ENCODE results near the gene RPL37A. TPM values are rescaled to one million over a fixed set of nuclear protein-coding genes. Genes with fewer than 3 reads are reported as not detected.

The RPL37A gene
- total and polyA plus RNA-seq, 4 donors, result 1,589 to 4,925 (median 1,954) TPM

DNA sequence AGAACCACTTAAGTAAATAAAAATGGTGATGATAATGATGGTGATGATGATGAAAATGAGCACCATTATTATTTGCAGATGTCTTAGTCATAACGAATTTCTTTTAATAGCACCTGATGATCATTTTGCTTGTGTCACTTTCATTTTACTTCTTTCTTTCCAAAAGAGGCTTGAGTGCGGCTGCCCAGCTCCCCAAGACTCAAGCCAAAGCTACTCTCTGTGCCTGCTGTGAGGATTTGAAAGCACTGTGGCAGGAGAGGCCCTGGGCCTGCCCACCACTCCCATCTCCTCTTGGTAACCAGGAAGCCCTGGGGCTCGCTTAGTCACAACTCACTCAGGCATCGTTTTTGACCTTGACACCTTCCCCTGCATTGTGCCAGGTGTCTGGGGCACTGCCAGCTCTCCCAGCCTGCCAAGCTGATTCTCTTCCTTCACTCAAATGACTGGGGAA lies 41.2 kb downstream of the RPL37A start:
- Histone ChIP-seq H3K27ac (ENCODE audit: low read depth, low read length) (no peak overlapping the region), H3K9me3 (ENCODE audit: control insufficient read depth, insufficient read depth, low read length) (no peaks in the 10 kb centered on the region), H3K4me1 (ENCODE audit: control insufficient read depth, insufficient read depth, low read length) (peaks cover 22% of the 10 kb centered on the region), H3K36me3 (ENCODE audit: control insufficient read depth, insufficient read depth, low read length) (no peaks in the 10 kb centered on the region), H3K4me3 (ENCODE audit: low read depth, low read length) (no peak overlapping the region), H3K27me3 (ENCODE audit: control insufficient read depth, insufficient read depth, low read length) (no peaks in the 10 kb centered on the region)
- DNase-seq (ENCODE audit: low read depth in 4 of 6, low spot score in 6 of 6), result no peak
- WGBS (ENCODE audit: insufficient coverage), result 26% methylated on average over 3 of the region's 4 CpGs

DNA sequence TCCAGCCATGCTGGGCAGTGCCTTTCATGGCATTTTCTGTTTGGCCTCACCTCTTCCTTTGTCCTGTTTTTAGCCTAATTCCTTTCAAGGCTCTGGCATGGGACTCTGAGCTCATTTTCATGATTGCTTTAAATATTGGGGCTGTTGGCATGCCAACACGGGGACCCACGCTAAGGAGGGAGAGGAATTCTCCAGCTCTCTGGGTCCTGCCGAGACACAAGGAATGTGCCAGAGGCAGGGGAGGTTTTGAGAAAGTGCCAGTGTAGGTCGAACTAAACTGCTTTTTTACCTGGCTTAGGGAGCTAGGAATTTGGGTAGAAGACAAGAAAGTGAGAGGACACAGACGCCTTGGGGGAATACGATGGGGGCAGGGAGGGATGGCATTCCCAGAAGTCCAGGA lies 42.3 kb downstream of the RPL37A start:
- Histone ChIP-seq H3K36me3 (ENCODE audit: control insufficient read depth, insufficient read depth, low read length) (no peaks in the 10 kb centered on the region), H3K4me3 (ENCODE audit: low read depth, low read length) (no peak overlapping the region), H3K27me3 (ENCODE audit: control insufficient read depth, insufficient read depth, low read length) (no peaks in the 10 kb centered on the region), H3K4me1 (ENCODE audit: control insufficient read depth, insufficient read depth, low read length) (peaks cover 16% of the 10 kb centered on the region), H3K9me3 (ENCODE audit: control insufficient read depth, insufficient read depth, low read length) (no peaks in the 10 kb centered on the region), H3K27ac (ENCODE audit: low read depth, low read length) (no peak overlapping the region)
- no peak for DNase-seq (ENCODE audit: low read depth in 4 of 6, low spot score in 6 of 6)
- 38% methylated on average over 6 of the region's 6 CpGs for WGBS (ENCODE audit: insufficient coverage)

DNA sequence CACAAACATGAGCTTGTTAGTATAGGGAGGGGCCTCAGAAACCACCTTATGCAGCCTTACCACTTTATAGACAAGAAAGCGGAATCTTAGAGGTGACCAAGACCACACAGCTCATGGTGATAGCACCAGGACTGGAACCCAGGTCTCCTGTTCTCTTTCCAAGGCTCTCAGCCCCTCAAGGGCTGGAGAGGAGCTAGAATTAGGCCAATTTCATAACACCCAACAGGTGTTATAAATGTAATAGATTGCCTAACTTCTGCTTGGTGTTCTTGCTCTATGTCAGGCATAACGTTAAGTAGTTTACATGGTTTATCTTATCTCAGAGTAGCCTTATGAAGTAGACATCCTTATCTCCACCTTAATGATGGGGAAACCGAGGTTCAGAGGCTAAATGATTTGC lies 42.9 kb downstream of the RPL37A start:
- Histone ChIP-seq H3K36me3 (ENCODE audit: control insufficient read depth, insufficient read depth, low read length) (no peaks in the 10 kb centered on the region), H3K9me3 (ENCODE audit: control insufficient read depth, insufficient read depth, low read length) (no peaks in the 10 kb centered on the region), H3K27ac (ENCODE audit: low read depth, low read length) (no peak overlapping the region), H3K4me3 (ENCODE audit: low read depth, low read length) (no peak overlapping the region), H3K27me3 (ENCODE audit: control insufficient read depth, insufficient read depth, low read length) (no peaks in the 10 kb centered on the region), H3K4me1 (ENCODE audit: control insufficient read depth, insufficient read depth, low read length) (peaks cover 16% of the 10 kb centered on the region)
- DNase-seq (ENCODE audit: low read depth in 4 of 6, low spot score in 6 of 6), result no peak
- WGBS (ENCODE audit: insufficient coverage), result 100% methylated on average over 2 of the region's 3 CpGs

DNA sequence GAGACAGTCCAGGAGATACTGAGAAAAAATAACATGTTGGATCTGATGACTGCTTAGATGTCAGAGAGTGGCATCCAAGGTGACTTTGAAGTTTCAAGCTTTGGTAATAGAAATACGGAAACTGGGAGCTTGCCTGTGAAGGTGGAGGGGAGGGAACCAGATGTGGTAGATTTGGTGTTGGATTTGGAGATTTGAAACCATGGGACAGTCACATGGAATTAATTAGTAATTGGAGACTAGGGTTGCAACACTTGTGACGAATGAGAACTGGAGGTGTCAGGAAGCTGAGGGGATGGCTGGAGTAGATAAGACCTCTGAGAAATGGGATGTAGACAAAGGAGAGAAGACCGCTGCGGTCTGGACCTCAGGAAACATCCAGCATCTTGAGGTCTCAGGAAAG lies 46.7 kb downstream of the RPL37A start:
- no peaks in the 10 kb centered on the region for H3K27me3 ChIP-seq (ENCODE audit: control insufficient read depth, insufficient read depth, low read length)
- H3K4me3 ChIP-seq (ENCODE audit: low read depth, low read length), result no peak overlapping the region
- H3K9me3 ChIP-seq (ENCODE audit: control insufficient read depth, insufficient read depth, low read length), result no peaks in the 10 kb centered on the region
- no peak overlapping the region for H3K27ac ChIP-seq (ENCODE audit: low read depth, low read length)
- no peaks in the 10 kb centered on the region for H3K36me3 ChIP-seq (ENCODE audit: control insufficient read depth, insufficient read depth, low read length)
- peaks cover 8% of the 10 kb centered on the region for H3K4me1 ChIP-seq (ENCODE audit: control insufficient read depth, insufficient read depth, low read length)
- WGBS (ENCODE audit: insufficient coverage), result 99% methylated on average over 4 of the region's 4 CpGs
- no peak for DNase-seq (ENCODE audit: low read depth in 4 of 6, low spot score in 6 of 6)

DNA sequence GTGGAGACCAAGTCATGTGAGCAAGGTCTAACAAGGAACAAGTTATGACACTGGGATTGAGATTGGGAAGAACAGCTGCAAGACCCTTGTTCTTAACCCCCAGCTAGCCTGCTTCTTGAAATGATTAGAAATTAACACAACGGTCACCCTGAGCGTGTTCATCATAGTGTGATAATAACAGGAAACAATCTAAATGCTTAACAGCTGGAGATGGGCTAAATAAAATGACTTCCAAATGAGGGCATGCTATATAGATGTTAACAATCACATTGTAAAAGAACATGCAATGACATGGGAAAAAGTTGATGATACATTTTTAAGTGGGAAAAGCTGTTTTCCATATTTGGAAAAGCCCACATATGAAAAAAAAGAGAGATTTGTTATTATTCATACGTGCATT lies 47.6 kb downstream of the RPL37A start:
- H3K4me1 ChIP-seq (ENCODE audit: control insufficient read depth, insufficient read depth, low read length), result no peaks in the 10 kb centered on the region
- no peaks in the 10 kb centered on the region for H3K27me3 ChIP-seq (ENCODE audit: control insufficient read depth, insufficient read depth, low read length)
- H3K4me3 ChIP-seq (ENCODE audit: low read depth, low read length), result no peak overlapping the region
- no peaks in the 10 kb centered on the region for H3K9me3 ChIP-seq (ENCODE audit: control insufficient read depth, insufficient read depth, low read length)
- no peaks in the 10 kb centered on the region for H3K36me3 ChIP-seq (ENCODE audit: control insufficient read depth, insufficient read depth, low read length)
- DNase-seq (ENCODE audit: low read depth in 4 of 6, low spot score in 6 of 6), result no peak
- no CpG with 5 or more reads among the region's 3 CpGs for WGBS (ENCODE audit: insufficient coverage)
- H3K27ac ChIP-seq (ENCODE audit: low read depth, low read length), result no peak overlapping the region

DNA sequence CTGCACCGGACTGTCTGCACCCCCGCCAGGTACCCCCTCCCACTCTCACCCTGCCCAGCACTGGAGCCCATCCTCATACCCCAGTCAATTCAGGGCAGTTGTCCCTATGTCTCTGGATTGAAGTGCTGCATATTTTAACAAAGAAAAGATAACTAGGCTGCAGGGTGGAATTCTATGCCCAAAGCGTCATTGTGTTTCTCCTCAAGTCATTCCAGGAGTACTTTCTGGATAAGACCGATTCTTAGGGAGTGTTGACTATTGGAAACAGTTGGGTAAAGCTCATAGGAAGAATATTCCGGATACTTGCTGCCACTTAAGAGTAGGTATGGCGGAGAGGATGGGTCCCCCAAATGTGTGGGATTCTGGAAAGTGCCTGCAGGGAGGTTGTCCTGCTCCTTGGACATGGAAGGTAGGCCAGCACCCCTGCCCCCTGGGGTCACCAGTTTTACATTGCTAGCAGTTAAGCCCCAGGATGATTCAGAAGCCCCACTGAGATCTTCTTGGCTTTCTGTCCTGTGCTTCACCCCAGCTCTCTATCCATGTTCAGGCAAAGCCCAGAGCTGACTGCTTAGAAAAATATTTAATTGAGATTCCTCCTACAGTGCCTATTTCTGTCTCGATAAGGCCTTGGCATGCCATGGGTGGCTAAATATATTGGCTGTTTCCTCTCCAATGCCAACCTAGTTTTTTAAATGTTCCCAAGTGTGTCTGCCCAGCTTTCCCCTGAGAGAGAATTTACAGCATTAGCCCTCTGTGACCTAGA lies 48.2 kb downstream of the RPL37A start:
- H3K4me1 ChIP-seq (ENCODE audit: control insufficient read depth, insufficient read depth, low read length), result no peaks in the 10 kb centered on the region
- no peak for DNase-seq (ENCODE audit: low read depth in 4 of 6, low spot score in 6 of 6)
- H3K27me3 ChIP-seq (ENCODE audit: control insufficient read depth, insufficient read depth, low read length), result no peaks in the 10 kb centered on the region
- no peaks in the 10 kb centered on the region for H3K36me3 ChIP-seq (ENCODE audit: control insufficient read depth, insufficient read depth, low read length)
- WGBS (ENCODE audit: insufficient coverage), result 85% methylated on average over 5 of the region's 7 CpGs
- H3K9me3 ChIP-seq (ENCODE audit: control insufficient read depth, insufficient read depth, low read length), result no peaks in the 10 kb centered on the region
- no peak overlapping the region for H3K4me3 ChIP-seq (ENCODE audit: low read depth, low read length)
- no peak overlapping the region for H3K27ac ChIP-seq (ENCODE audit: low read depth, low read length)

DNA sequence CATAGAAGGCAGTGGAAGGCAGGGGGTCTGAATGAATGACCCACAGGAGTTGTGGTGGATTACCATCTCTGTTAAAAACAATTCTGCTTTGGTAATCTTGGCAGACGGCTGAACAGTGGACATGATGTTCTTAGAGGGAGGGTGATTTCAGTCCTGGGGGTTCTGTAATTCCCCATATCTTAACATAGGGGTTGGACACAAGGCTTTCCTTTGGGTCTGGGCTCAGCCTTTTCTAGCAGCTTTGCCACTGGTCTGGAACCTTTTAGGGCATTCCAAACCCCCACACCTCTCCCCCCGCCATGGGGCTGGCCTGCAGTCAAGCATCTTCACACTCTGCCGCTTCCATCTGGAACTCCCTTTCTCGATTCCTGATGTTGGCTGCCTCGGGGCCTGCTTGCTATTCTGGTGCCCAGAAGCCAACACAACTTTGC lies 50.3 kb downstream of the RPL37A start:
- Histone ChIP-seq H3K9me3 (ENCODE audit: control insufficient read depth, insufficient read depth, low read length) (no peaks in the 10 kb centered on the region), H3K4me3 (ENCODE audit: low read depth, low read length) (no peak overlapping the region), H3K27ac (ENCODE audit: low read depth, low read length) (no peak overlapping the region), H3K36me3 (ENCODE audit: control insufficient read depth, insufficient read depth, low read length) (no peaks in the 10 kb centered on the region), H3K4me1 (ENCODE audit: control insufficient read depth, insufficient read depth, low read length) (peaks cover 10% of the 10 kb centered on the region), H3K27me3 (ENCODE audit: control insufficient read depth, insufficient read depth, low read length) (no peaks in the 10 kb centered on the region)
- peak in 2 of 6 donors; percentile 61 to 86 for DNase-seq (ENCODE audit: low read depth in 4 of 6, low spot score in 6 of 6)
- WGBS (ENCODE audit: insufficient coverage), result 61% methylated on average over 4 of the region's 5 CpGs

DNA sequence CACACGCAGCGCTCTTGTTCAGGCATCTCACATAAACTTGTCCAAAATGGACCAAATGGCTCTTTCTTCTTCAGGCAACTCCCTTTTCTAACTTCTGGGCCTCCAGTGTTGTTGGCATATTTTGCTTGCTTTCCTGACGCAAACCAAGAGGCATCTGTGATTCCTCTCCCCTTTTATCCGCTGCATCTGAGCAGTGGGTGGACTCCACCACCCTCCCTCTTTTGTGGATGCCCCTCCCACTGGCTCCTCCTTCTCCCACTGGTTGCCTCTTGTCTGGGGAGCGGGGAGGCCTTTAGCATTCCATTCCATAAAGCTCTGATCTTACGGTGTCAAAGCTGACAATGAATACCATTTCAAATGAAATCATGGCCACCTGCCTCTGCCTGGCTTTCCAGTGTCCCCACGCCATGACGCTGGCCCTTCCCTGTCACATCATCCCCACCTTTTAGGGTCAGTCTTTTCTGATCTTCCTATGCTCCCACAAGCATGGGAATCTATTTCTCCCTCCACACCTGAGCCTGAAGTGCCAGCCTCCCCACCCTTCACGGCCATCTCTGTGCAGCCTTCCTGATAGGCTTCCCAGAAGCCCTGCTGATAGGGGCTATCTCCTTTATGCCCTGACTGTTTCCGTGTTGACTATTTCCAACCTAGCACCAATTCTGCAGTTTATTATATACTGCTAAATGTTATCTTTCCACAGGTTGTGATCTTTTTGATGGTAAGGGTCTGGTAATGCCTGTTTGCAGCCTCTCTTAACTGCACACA lies 51.5 kb downstream of the RPL37A start:
- 86% methylated on average over 10 of the region's 10 CpGs for WGBS (ENCODE audit: insufficient coverage)
- Histone ChIP-seq H3K27ac (ENCODE audit: low read depth, low read length) (no peak overlapping the region), H3K4me3 (ENCODE audit: low read depth, low read length) (no peak overlapping the region), H3K27me3 (ENCODE audit: control insufficient read depth, insufficient read depth, low read length) (no peaks in the 10 kb centered on the region), H3K9me3 (ENCODE audit: control insufficient read depth, insufficient read depth, low read length) (no peaks in the 10 kb centered on the region), H3K36me3 (ENCODE audit: control insufficient read depth, insufficient read depth, low read length) (no peaks in the 10 kb centered on the region), H3K4me1 (ENCODE audit: control insufficient read depth, insufficient read depth, low read length) (peaks cover 21% of the 10 kb centered on the region)
- DNase-seq (ENCODE audit: low read depth in 4 of 6, low spot score in 6 of 6), result no peak

DNA sequence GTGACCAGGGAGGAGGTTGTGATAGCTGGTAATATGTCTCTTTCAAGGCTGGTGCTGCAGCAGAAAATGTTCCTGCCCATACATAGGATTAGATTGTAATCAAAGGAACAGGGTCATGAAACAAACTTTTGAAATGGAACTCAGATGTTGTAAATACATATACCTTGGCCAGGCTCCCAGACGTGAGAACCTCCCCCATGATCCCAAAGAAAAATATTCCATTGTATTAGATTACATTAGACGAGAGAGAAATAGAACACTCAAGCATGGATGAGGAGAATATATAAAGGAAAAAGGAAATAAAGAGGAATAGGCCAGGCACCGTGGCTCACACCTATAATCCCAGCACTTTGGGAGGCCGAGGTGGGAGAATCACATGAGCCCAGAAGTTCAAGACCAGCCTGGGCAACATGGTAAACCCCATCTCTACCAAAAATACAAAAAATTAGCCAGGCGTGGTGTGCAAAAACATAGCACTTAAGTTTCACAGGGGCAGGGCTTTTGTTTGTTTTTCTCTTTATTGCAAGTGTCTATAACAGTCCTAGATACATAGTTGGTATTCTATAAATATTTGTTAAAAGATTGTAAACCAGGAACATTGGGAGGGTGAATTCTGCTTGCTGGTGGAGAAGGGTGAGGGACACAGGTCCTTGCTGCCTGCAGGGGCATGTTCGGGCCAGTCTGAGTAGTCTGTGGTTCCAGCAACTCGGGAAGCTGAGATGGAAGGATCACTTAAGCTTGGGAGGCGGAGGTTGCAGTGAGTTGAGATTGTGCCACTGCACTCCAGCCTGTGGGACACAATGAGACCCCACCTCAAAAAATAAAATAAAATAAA lies 52.8 kb downstream of the RPL37A start:
- Histone ChIP-seq H3K9me3 (ENCODE audit: control insufficient read depth, insufficient read depth, low read length) (no peaks in the 10 kb centered on the region), H3K36me3 (ENCODE audit: control insufficient read depth, insufficient read depth, low read length) (no peaks in the 10 kb centered on the region), H3K4me1 (ENCODE audit: control insufficient read depth, insufficient read depth, low read length) (peaks cover 26% of the 10 kb centered on the region), H3K27me3 (ENCODE audit: control insufficient read depth, insufficient read depth, low read length) (no peaks in the 10 kb centered on the region), H3K4me3 (ENCODE audit: low read depth, low read length) (no peak overlapping the region), H3K27ac (ENCODE audit: low read depth, low read length) (no peak overlapping the region)
- no peak for DNase-seq (ENCODE audit: low read depth in 4 of 6, low spot score in 6 of 6)
- 83% methylated on average over 1 of the region's 8 CpGs for WGBS (ENCODE audit: insufficient coverage)
